Mesenchymal stem cell (in vitro differentiated cells and primary cell): ENCODE data around the gene ZKSCAN7.
"Not testable (repeated sequence)": the region's sequence is repeated elsewhere in the genome, so short reads cannot be mapped to it uniquely, and the experiment has no call there.

Source experiments
- DNase-seq: peaks from one replicate; pipeline ENCODE4 v3.0.0-alpha.2; 2013
- H2AFZ ChIP-seq: one replicate; pipeline ENCODE4 v1.6.1; 2013; ENCODE audit warnings: low read depth, mild to moderate bottlenecking, control low read depth, inconsistent platforms, low read length, moderate library complexity
- H2AK5ac ChIP-seq: 2 replicates; pipeline ENCODE4 v1.6.1; 2013; ENCODE audit warnings: low read length, moderate library complexity, mild to moderate bottlenecking, inconsistent platforms; ENCODE audit not compliant: severe bottlenecking
- H2BK120ac ChIP-seq: one replicate; pipeline ENCODE4 v1.6.1; 2013; ENCODE audit warnings: low read depth, mild to moderate bottlenecking, inconsistent platforms, low read length, moderate library complexity
- H2BK12ac ChIP-seq, 2 experiments: one replicate each; pipeline ENCODE4 v1.6.1; 2013; ENCODE audit warnings: inconsistent platforms in 2 of 2, low read length in 2 of 2, mild to moderate bottlenecking in 2 of 2, moderate library complexity in 2 of 2, control low read depth in 1 of 2
- H2BK15ac ChIP-seq: one replicate; pipeline ENCODE4 v1.6.1; 2013; ENCODE audit warnings: mild to moderate bottlenecking, low read depth, inconsistent platforms; ENCODE audit not compliant: poor library complexity, severe bottlenecking
- H2BK5ac ChIP-seq: 2 replicates; pipeline ENCODE4 v1.6.1; 2013; ENCODE audit warnings: low read depth, mild to moderate bottlenecking, low read length, control low read depth, inconsistent platforms; ENCODE audit not compliant: poor library complexity, severe bottlenecking
- H3K14ac ChIP-seq, 2 experiments: one replicate each; pipeline ENCODE4 v1.6.1; 2013; ENCODE audit warnings: inconsistent platforms in 2 of 2, low read length in 2 of 2, control low read depth in 1 of 2, mild to moderate bottlenecking in 1 of 2, moderate library complexity in 1 of 2
- H3K18ac ChIP-seq, 2 experiments: one replicate each; pipeline ENCODE4 v1.6.1; 2013; ENCODE audit warnings: inconsistent platforms in 2 of 2, low read length in 2 of 2, control low read depth in 1 of 2, low read depth in 1 of 2, mild to moderate bottlenecking in 1 of 2
- H3K23ac ChIP-seq, 2 experiments: one replicate each; pipeline ENCODE4 v1.6.1; 2013; ENCODE audit warnings: inconsistent platforms in 2 of 2, low read length in 2 of 2, mild to moderate bottlenecking in 2 of 2, moderate library complexity in 2 of 2, control low read depth in 1 of 2
- H3K27ac ChIP-seq: 2 replicates; pipeline ENCODE4 v1.5.1; 2013; ENCODE audit warnings: mild to moderate bottlenecking, moderate library complexity, low read length, control low read depth, inconsistent platforms; ENCODE audit not compliant: poor library complexity, severe bottlenecking
- H3K27me3 ChIP-seq, 2 experiments: 2 replicates each; pipeline versions ENCODE4 v1.6.1 to v1.7.0; 2013; ENCODE audit warnings: low read length in 2 of 2, mild to moderate bottlenecking in 2 of 2, moderate library complexity in 2 of 2, control low read depth in 1 of 2, inconsistent platforms in 1 of 2; ENCODE audit not compliant: control insufficient read depth in 1 of 2, insufficient read depth in 1 of 2
- H3K36me3 ChIP-seq, 2 experiments: 2 replicates each; pipeline versions ENCODE4 v1.6.1 to v1.7.0; 2013; ENCODE audit warnings: low read length in 2 of 2, control low read depth in 1 of 2, inconsistent platforms in 1 of 2, low read depth in 1 of 2, mild to moderate bottlenecking in 1 of 2; ENCODE audit not compliant: insufficient read depth in 2 of 2, control insufficient read depth in 1 of 2
- H3K4ac ChIP-seq, 2 experiments: one replicate each; pipeline ENCODE4 v1.6.1; 2013; ENCODE audit warnings: inconsistent platforms in 2 of 2, low read length in 2 of 2, mild to moderate bottlenecking in 2 of 2, moderate library complexity in 2 of 2, control low read depth in 1 of 2, low read depth in 1 of 2
- H3K4me1 ChIP-seq: 2 replicates; pipeline ENCODE4 v1.6.1; 2013; ENCODE audit warnings: low read depth, low read length, control low read depth; ENCODE audit not compliant: control insufficient read depth, insufficient read depth
- H3K4me2 ChIP-seq: 2 replicates; pipeline ENCODE4 v1.6.1; 2013; ENCODE audit warnings: low read length, mild to moderate bottlenecking, inconsistent platforms; ENCODE audit not compliant: poor library complexity, severe bottlenecking
- H3K4me3 ChIP-seq, 2 experiments: 2 replicates each; pipeline versions ENCODE4 v1.5.1 to v1.7.0; 2013; ENCODE audit warnings: low read length in 2 of 2, mild to moderate bottlenecking in 2 of 2, control low read depth in 1 of 2, low read depth in 1 of 2; ENCODE audit not compliant: insufficient read depth in 1 of 2
- H3K79me1 ChIP-seq: replicated peaks from 2 replicates; pipeline ENCODE4 v1.6.1; 2013; ENCODE audit warnings: mild to moderate bottlenecking, control low read depth, low read length, inconsistent platforms; ENCODE audit not compliant: poor library complexity, severe bottlenecking
- H3K9ac ChIP-seq: 2 replicates; pipeline ENCODE4 v1.7.0; 2013; ENCODE audit warnings: mild to moderate bottlenecking, low read length, moderate library complexity
- H3K9me3 ChIP-seq: 2 replicates; pipeline ENCODE4 v1.7.0; 2013; ENCODE audit warnings: mild to moderate bottlenecking, low read length; ENCODE audit not compliant: control insufficient read depth
- H4K8ac ChIP-seq: one replicate; pipeline ENCODE4 v1.6.1; 2013; ENCODE audit warnings: inconsistent platforms, mild to moderate bottlenecking, low read length, moderate library complexity
- H4K91ac ChIP-seq: one replicate; pipeline ENCODE4 v1.6.1; 2013; ENCODE audit warnings: mild to moderate bottlenecking, low read length, inconsistent platforms
- WGBS: methylation state at CpG from one replicate; pipeline ENCODE4 v1.1.7; 2013; ENCODE audit warnings: mixed read lengths; 5-methylcytosine and 5-hydroxymethylcytosine counted together

Gene ZKSCAN7

GRCh38 chr3:44577354-44577952 lies 22.5 kb downstream of the ZKSCAN7 start:
- H3K79me1 ChIP-seq, H3K23ac ChIP-seq, H3K27me3 ChIP-seq, H4K8ac ChIP-seq, H2BK15ac ChIP-seq, H2BK5ac ChIP-seq, H3K4ac ChIP-seq, H3K18ac ChIP-seq, H3K9ac ChIP-seq, H3K4me3 ChIP-seq, H3K4me2 ChIP-seq, H2AFZ ChIP-seq, H3K4me1 ChIP-seq, H3K14ac ChIP-seq, H4K91ac ChIP-seq, H2BK120ac ChIP-seq, H2AK5ac ChIP-seq, DNase-seq, H3K27ac ChIP-seq, H2BK12ac ChIP-seq: not testable (repeated sequence)
- Histone ChIP-seq H3K36me3 (peaks cover 0 to 31% of the 10 kb centered on the region in 2 experiments), H3K9me3 (peaks cover 22% of the 10 kb centered on the region)
- 86% methylated on average over 11 of the region's 11 CpGs for WGBS

- not testable (repeated sequence) for DNase-seq
Measured at GRCh38 chr3:44578316-44578715, 23.3 kb downstream of the ZKSCAN7 start.

GRCh38 chr3:44578924-44579515 lies 24.0 kb downstream of the ZKSCAN7 start:
- 98% methylated on average over 37 of the region's 37 CpGs for WGBS
- not testable (repeated sequence) for H3K4me1 ChIP-seq, H3K23ac ChIP-seq

More at GRCh38 chr3:44578316-44578715, 23.3 kb downstream of the ZKSCAN7 start:
- not testable (repeated sequence) for H2BK15ac ChIP-seq, H3K27ac ChIP-seq, H4K91ac ChIP-seq, H3K14ac ChIP-seq, H2AK5ac ChIP-seq, H2AFZ ChIP-seq, H2BK120ac ChIP-seq, H2BK12ac ChIP-seq, H3K4me1 ChIP-seq, H3K27me3 ChIP-seq, H2BK5ac ChIP-seq, H3K4ac ChIP-seq, H3K79me1 ChIP-seq, H3K23ac ChIP-seq, H3K9ac ChIP-seq, H3K4me3 ChIP-seq, H4K8ac ChIP-seq, H3K4me2 ChIP-seq, H3K18ac ChIP-seq
- peaks cover 0 to 30% of the 10 kb centered on the region in 2 experiments for H3K36me3 ChIP-seq
- peaks cover 15% of the 10 kb centered on the region for H3K9me3 ChIP-seq
- 91% methylated on average over 22 of the region's 22 CpGs for WGBS

GRCh38 chr3:44579749-44580148 lies 24.8 kb downstream of the ZKSCAN7 start:
- H3K4me3 ChIP-seq, H2BK5ac ChIP-seq, DNase-seq, H2BK120ac ChIP-seq, H3K27me3 ChIP-seq, H3K9me3 ChIP-seq, H2AFZ ChIP-seq, H3K23ac ChIP-seq, H3K4ac ChIP-seq, H3K4me2 ChIP-seq, H3K18ac ChIP-seq, H2BK12ac ChIP-seq, H3K79me1 ChIP-seq, H2AK5ac ChIP-seq, H3K27ac ChIP-seq, H3K14ac ChIP-seq, H4K91ac ChIP-seq, H4K8ac ChIP-seq, H3K9ac ChIP-seq, H2BK15ac ChIP-seq, H3K4me1 ChIP-seq: not testable (repeated sequence)
- H3K36me3 ChIP-seq: peaks cover 0 to 30% of the 10 kb centered on the region in 2 experiments
- WGBS: 95% methylated on average over 10 of the region's 15 CpGs

More at GRCh38 chr3:44578924-44579515, 24.0 kb downstream of the ZKSCAN7 start:
- H3K4me3 ChIP-seq, H3K14ac ChIP-seq, H4K91ac ChIP-seq, H3K27me3 ChIP-seq, H2BK120ac ChIP-seq, H3K9me3 ChIP-seq, H3K27ac ChIP-seq, H3K18ac ChIP-seq, H3K79me1 ChIP-seq, H3K4me2 ChIP-seq, H2BK12ac ChIP-seq, H2AK5ac ChIP-seq, H3K9ac ChIP-seq, DNase-seq, H4K8ac ChIP-seq, H2BK15ac ChIP-seq, H2AFZ ChIP-seq, H2BK5ac ChIP-seq, H3K4ac ChIP-seq: not testable (repeated sequence)
- H3K36me3 ChIP-seq: peaks cover 0 to 30% of the 10 kb centered on the region in 2 experiments
